GM10248 (cell line): ENCODE measurements around the gene CHRNA4.

Experiments used
- CTCF ChIA-PET: fragments of 300-600 bp; sonication (Branson Sonifier 250); formaldehyde crosslinking; extraction: SDS; loops from one replicate; lab custom pipeline; 2021; ENCODE audit warnings: antibody characterized with exemption; lab: Yijun Ruan, JAX
- POLR2A ChIA-PET: fragments of 350-650 bp; sonication (Branson Sonifier 250); formaldehyde crosslinking; extraction: SDS; loops from one replicate; lab custom pipeline; 2020; ENCODE audit warnings: antibody characterized with exemption; lab: Yijun Ruan, JAX
- DNase-seq: peaks from one replicate; pipeline ENCODE4 v3.0.0; 2012; ENCODE audit errors: extremely low spot score
- CTCF ChIP-seq: IDR thresholded peaks from 2 replicates; pipeline ENCODE4 v1.5.1; 2012; ENCODE audit warnings: mild to moderate bottlenecking, low read depth; ENCODE audit errors: extremely low read depth, missing control alignments, control extremely low read depth

Gene CHRNA4

GRCh38 chr20:63328718-63329275, 32.4 kb downstream of the CHRNA4 start:
- DNase-seq: no peak
- CTCF ChIA-PET: no interaction called here
- TF ChIP-seq CTCF: no peak
- POLR2A ChIA-PET: no interaction called here

GRCh38 chr20:63328026-63328700, 33.0 kb downstream of the CHRNA4 start:
- DNase-seq: no peak
- no peak for TF ChIP-seq CTCF
- ChIA-PET POLR2A (no interaction called here), CTCF (interaction anchor here (1.3 kb wide), 1 partner anchor 10 kb away, joined by 3 read pairs; no protein-coding TSS in a partner anchor)

GRCh38 chr20:63327231-63327745, 33.9 kb downstream of the CHRNA4 start:
- no peak for DNase-seq
- POLR2A ChIA-PET: no interaction called here
- no peak for TF ChIP-seq CTCF
- CTCF ChIA-PET: interaction anchor here (1.0 to 1.7 kb wide), 3 partner anchors 11 to 104 kb away, joined by 3 to 4 read pairs (median 3); no protein-coding TSS in a partner anchor

- no peak for DNase-seq
- CTCF ChIA-PET: interaction anchor here (1.0 to 1.7 kb wide), 3 partner anchors 12 to 103 kb away, joined by 3 to 4 read pairs (median 3); no protein-coding TSS in a partner anchor
- POLR2A ChIA-PET: no interaction called here
- TF ChIP-seq CTCF: no peak
Observed at GRCh38 chr20:63326314-63327230, 34.6 kb downstream of the CHRNA4 start.

- no peak for DNase-seq
- TF ChIP-seq CTCF: no peak
- ChIA-PET POLR2A (no interaction called here), CTCF (interaction anchor here (1.7 kb wide), 1 partner anchor 103 kb away, joined by 4 read pairs; no protein-coding TSS in a partner anchor)
Observed at GRCh38 chr20:63325554-63326313, 35.4 kb downstream of the CHRNA4 start.
